ENCODE measurements around the gene TMEM30B.
A peak's percentile ranks its signal among the peaks of the same experiment; 100 is the strongest.

The TMEM30B gene

GRCh38 chr14:61279082-61279481 is 2.1 kb downstream of the TMEM30B start:
- no peak for TF ChIP-seq CTCF (IDR thresholded peaks at IDR 0.05)
- no peak for DNase-seq (ENCODE audit: low spot score)
- no peak overlapping the region for H3K4me3 ChIP-seq
- peak overlapping the region in 1 of 2 donors; percentile 86 for H3K27ac ChIP-seq

GRCh38 chr14:61277784-61278183 is 3.4 kb downstream of the TMEM30B start:
- Histone ChIP-seq H3K4me3 (no peak overlapping the region), H3K27ac (no peak overlapping the region)
- DNase-seq (ENCODE audit: low spot score), result no peak
- TF ChIP-seq CTCF (IDR thresholded peaks at IDR 0.05), result no peak

- Histone ChIP-seq H3K4me3 (no peak overlapping the region), H3K27ac (no peak overlapping the region)
- DNase-seq (ENCODE audit: low spot score), result no peak
- TF ChIP-seq CTCF (IDR thresholded peaks at IDR 0.05), result no peak
Observed at GRCh38 chr14:61277232-61277631, 3.9 kb downstream of the TMEM30B start.

- DNase-seq (ENCODE audit: low spot score), result no peak
- H3K27ac ChIP-seq, result no peak overlapping the region
- no peak overlapping the region for H3K4me3 ChIP-seq
- no peak for TF ChIP-seq CTCF (IDR thresholded peaks at IDR 0.05)
Observed at GRCh38 chr14:61271552-61271951, 9.6 kb downstream of the TMEM30B start.

GRCh38 chr14:61270714-61271113 is 10.4 kb downstream of the TMEM30B start:
- Histone ChIP-seq H3K4me3 (no peak overlapping the region), H3K27ac (no peak overlapping the region)
- no peak for DNase-seq (ENCODE audit: low spot score)
- no peak for TF ChIP-seq CTCF (IDR thresholded peaks at IDR 0.05)

- TF ChIP-seq CTCF (IDR thresholded peaks at IDR 0.05), result peak; percentile 55
- H3K4me3 ChIP-seq, result peak overlapping the region; percentile 66
- DNase-seq (ENCODE audit: low spot score), result no peak
- H3K27ac ChIP-seq, result no peak overlapping the region
Observed at GRCh38 chr14:61269321-61270083, 11.6 kb downstream of the TMEM30B start.

GRCh38 chr14:61268812-61269211 is 12.3 kb downstream of the TMEM30B start:
- no peak overlapping the region for H3K4me3 ChIP-seq
- TF ChIP-seq CTCF (IDR thresholded peaks at IDR 0.05), result no peak
- no peak for DNase-seq (ENCODE audit: low spot score)
- H3K27ac ChIP-seq, result no peak overlapping the region

Measured in coronary artery (tissue), 2 donors.